IMR-90 (cell line): Measurements from ENCODE around the gene MTURN.

Experiments used
- CTCF ChIP-seq: conservative IDR thresholded peaks from 2 replicates; pipeline ENCODE4 v1.5.1; 2012; ENCODE audit warnings: mild to moderate bottlenecking, low read depth, low read length, improper control_type of control experiment
- ELK1 ChIP-seq: fragments of 150-350 bp; IDR thresholded peaks from 2 replicates; pipeline ENCODE4 v1.6.1; 2016; ENCODE audit warnings: low read depth, mild to moderate bottlenecking, low read length, moderate library complexity, borderline replicate concordance

GRCh38 chr7:30093420-30093952 lies 41.3 kb upstream of the MTURN start:
- no peak for TF ChIP-seq CTCF
- TF ChIP-seq ELK1: no peak
